ENCODE measurements around the gene RBMXL2. TPM values are rescaled to one million over a fixed set of nuclear protein-coding genes. Genes with fewer than 3 reads are reported as not detected.

RBMXL2 gene
- total RNA-seq, result not detected

DNA sequence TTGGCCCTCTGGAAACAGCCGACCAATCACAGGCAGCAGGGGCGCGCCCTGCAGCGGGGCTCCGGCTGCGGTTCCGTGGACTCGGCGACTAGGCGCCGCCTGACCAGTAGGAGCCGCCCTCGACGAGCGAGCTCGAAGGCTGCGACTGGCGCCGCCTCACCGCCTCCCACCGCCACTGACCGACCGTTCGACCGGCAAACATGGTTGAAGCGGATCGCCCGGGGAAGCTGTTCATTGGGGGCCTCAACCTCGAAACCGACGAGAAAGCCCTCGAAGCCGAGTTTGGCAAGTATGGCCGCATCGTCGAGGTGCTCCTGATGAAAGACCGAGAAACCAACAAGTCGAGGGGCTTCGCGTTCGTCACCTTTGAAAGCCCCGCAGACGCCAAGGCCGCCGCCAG lies at the start of gene RBMXL2:
Gene RBMXL2, plus strand, starts transcription at position 78 of the 400 bp plus-strand sequence. Its CDS starts 123 bp downstream, at position 201.
- Mint-ChIP-seq H3K4me1 (ENCODE audit: low read depth) (no peaks in the 10 kb centered on the region), H3K27ac (no peak within 1 kb of the TSS), H3K36me3 (ENCODE audit: low read depth) (no peaks in the 10 kb centered on the region), H3K27me3 (ENCODE audit: low read depth) (peaks cover 7% of the 10 kb centered on the region), H3K9me3 (ENCODE audit: insufficient read depth) (no peaks in the 10 kb centered on the region), H3K4me3 (no peak within 1 kb of the TSS)
- POLR2A ChIA-PET, result no interaction called here
- CTCF ChIA-PET, result no interaction called here
- DNase-seq, result no peak
- ATAC-seq, result no peak

DNA sequence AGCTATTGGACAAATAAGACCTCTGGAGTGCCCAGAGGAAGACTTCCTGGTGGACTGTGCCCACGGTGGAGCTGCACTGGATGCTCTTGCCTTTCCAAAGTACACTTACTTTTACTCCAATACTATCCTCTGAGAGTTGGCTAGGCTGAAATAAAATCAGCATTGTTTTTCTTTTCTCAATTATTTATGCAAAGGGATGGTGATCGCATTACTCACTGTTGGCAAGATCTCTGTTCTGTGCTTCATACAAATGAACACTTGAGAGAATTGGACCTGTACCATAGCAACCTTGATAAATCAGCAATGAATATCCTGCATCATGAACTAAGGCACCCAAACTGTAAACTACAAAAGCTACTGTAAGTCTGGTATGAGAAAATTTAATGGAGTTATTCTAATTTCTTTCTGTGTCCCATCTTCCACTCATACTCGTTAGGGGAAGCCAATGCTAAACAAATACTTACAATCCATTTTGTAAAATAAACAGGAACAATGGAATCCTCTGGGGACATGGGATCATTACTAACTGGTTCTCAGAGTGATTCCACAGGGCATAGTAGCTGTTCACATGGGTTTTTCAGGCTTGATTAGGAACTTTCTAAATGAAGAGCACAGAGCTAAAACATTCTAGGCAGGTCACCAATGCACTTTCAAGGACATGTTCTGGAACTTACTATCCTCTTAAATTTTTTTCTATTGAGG lies 42.2 kb upstream of the RBMXL2 start:
- DNase-seq (no peak), ATAC-seq (no peak)
- H3K27ac Mint-ChIP-seq, result no peak overlapping the region
- ChIA-PET POLR2A (no interaction called here), CTCF (no interaction called here)
- no peaks in the 10 kb centered on the region for H3K9me3 Mint-ChIP-seq (ENCODE audit: insufficient read depth)
- H3K4me3 Mint-ChIP-seq, result no peak overlapping the region
- H3K4me1 Mint-ChIP-seq (ENCODE audit: low read depth), result no peaks in the 10 kb centered on the region
- H3K27me3 Mint-ChIP-seq (ENCODE audit: low read depth), result no peaks in the 10 kb centered on the region
- H3K36me3 Mint-ChIP-seq (ENCODE audit: low read depth), result no peaks in the 10 kb centered on the region

DNA sequence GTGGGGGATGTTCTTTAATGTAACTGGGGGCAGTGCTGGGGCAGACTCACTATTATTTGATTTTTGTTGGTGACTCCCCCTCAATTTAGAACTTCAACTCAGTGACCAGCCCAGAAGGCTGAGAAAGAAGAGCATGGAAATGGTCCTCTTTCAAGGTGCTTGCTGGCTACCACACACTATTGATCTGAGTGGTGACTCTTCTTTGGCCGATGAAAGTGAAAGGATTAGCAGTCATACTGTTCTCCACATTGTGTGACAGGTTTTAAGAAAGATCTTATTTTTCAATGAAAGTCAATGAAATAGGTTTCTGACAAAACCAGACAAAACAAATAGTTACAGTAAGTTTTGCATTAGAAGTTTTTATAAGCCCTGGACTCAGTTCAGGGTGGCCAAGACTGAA lies 38.6 kb upstream of the RBMXL2 start:
- Mint-ChIP-seq H3K4me1 (ENCODE audit: low read depth) (no peaks in the 10 kb centered on the region), H3K27ac (no peak overlapping the region), H3K36me3 (ENCODE audit: low read depth) (no peaks in the 10 kb centered on the region), H3K27me3 (ENCODE audit: low read depth) (no peaks in the 10 kb centered on the region), H3K4me3 (no peak overlapping the region), H3K9me3 (ENCODE audit: insufficient read depth) (no peaks in the 10 kb centered on the region)
- no peak for ATAC-seq
- no peak for DNase-seq
- CTCF ChIA-PET, result no interaction called here
- POLR2A ChIA-PET, result no interaction called here

DNA sequence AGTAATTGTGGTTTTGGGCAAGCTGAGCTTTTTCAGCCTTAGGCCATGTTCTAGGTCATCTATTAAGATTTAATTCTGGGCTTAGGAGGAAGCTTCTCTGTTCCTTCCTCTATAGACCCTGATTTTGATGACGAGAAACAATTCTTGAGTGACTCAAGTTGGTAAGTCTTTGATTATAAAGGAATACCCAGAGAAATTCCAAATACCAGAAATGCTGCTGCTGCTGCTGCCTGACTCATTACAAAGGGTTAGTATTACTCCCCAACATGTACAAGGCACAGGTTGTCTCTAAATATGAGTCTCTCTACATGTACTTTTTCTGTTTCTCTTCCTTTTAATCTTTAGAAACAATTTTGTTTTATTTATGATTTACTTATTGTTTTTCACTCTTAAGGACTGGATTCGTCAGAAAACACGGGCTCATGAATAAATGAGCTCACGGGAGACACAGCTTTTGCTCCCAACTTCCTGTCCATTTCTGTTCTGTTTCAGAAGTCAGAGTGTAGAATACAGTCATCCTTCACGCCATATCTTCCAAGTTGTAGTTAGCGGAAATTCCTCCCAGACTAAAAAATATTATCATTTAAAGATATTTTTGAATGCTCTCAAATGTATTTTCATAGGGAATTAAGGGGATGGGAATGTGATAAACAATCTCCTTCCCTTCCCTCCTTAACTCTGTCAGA lies 31.8 kb upstream of the RBMXL2 start:
- Mint-ChIP-seq H3K36me3 (ENCODE audit: low read depth) (no peaks in the 10 kb centered on the region), H3K27ac (no peak overlapping the region), H3K9me3 (ENCODE audit: insufficient read depth) (no peaks in the 10 kb centered on the region), H3K4me1 (ENCODE audit: low read depth) (no peaks in the 10 kb centered on the region), H3K27me3 (ENCODE audit: low read depth) (no peaks in the 10 kb centered on the region), H3K4me3 (no peak overlapping the region)
- ChIA-PET POLR2A (no interaction called here), CTCF (no interaction called here)
- no peak for ATAC-seq
- no peak for DNase-seq

DNA sequence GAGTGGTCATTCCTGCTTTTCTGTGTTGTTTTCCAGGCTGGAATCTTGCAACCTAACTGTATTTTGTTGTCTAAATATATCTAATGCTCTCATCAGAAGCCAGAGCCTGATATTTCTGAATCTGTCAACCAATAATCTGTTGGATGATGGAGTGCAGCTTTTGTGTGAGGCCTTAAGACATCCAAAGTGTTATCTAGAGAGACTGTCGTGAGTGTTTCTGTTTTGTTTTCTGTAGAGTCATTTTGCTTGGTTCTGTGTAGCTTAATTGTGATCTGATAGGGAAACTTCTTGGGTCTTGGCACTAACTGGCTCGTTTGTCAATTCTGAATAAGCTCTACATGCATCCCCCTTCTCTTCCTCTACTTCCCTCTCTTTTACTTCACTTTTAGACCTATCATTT lies 31.2 kb upstream of the RBMXL2 start:
- Mint-ChIP-seq H3K27ac (no peak overlapping the region), H3K36me3 (ENCODE audit: low read depth) (no peaks in the 10 kb centered on the region), H3K9me3 (ENCODE audit: insufficient read depth) (no peaks in the 10 kb centered on the region), H3K4me3 (no peak overlapping the region), H3K27me3 (ENCODE audit: low read depth) (no peaks in the 10 kb centered on the region), H3K4me1 (ENCODE audit: low read depth) (no peaks in the 10 kb centered on the region)
- ChIA-PET CTCF (no interaction called here), POLR2A (no interaction called here)
- no peak for ATAC-seq
- DNase-seq, result no peak

DNA sequence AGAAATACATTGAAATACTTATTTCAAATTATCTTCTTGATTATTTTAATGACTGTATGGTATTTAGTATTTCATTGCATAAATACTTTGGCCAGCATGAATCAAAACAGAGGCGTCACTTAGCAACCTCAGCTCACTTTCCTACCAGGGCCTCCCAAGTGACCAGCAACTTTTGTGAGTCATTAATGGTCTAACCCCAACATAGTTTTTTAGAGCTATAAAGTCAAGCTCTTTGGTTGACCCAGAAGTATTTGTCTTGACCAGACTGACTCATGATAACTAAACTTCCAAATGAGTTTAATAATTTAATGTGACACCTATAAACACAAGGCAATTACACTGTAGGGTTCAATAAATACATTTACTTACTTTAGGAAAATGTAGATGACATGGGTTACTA lies 27.9 kb upstream of the RBMXL2 start:
- Mint-ChIP-seq H3K9me3 (ENCODE audit: insufficient read depth) (no peaks in the 10 kb centered on the region), H3K36me3 (ENCODE audit: low read depth) (no peaks in the 10 kb centered on the region), H3K4me1 (ENCODE audit: low read depth) (no peaks in the 10 kb centered on the region), H3K27ac (no peak overlapping the region), H3K4me3 (no peak overlapping the region), H3K27me3 (ENCODE audit: low read depth) (no peaks in the 10 kb centered on the region)
- ATAC-seq (no peak), DNase-seq (no peak)
- ChIA-PET CTCF (no interaction called here), POLR2A (no interaction called here)

DNA sequence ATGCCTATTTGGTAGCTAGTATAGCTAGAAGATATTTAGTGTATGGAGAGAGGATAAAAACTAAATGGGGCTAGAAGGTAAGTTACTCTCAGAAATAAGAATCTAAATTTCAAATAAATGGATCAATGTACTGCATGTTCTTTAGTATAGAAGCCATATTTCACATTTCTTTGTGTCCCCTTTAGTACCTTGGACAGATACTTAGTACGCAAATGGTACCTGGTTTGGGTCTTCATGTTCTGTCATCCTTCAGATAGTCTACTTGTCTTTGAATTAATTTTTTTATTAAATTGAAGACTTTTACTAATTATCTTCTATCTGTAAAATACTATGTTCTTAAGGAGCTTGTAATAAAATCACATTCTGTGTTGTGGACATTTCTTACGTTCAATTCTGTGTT lies 26.3 kb upstream of the RBMXL2 start:
- no peak overlapping the region for H3K4me3 Mint-ChIP-seq
- POLR2A ChIA-PET, result no interaction called here
- DNase-seq (no peak), ATAC-seq (no peak)
- no peaks in the 10 kb centered on the region for H3K36me3 Mint-ChIP-seq (ENCODE audit: low read depth)
- CTCF ChIA-PET, result no interaction called here
- H3K27ac Mint-ChIP-seq, result no peak overlapping the region
- H3K27me3 Mint-ChIP-seq (ENCODE audit: low read depth), result no peaks in the 10 kb centered on the region
- no peaks in the 10 kb centered on the region for H3K9me3 Mint-ChIP-seq (ENCODE audit: insufficient read depth)
- no peaks in the 10 kb centered on the region for H3K4me1 Mint-ChIP-seq (ENCODE audit: low read depth)

DNA sequence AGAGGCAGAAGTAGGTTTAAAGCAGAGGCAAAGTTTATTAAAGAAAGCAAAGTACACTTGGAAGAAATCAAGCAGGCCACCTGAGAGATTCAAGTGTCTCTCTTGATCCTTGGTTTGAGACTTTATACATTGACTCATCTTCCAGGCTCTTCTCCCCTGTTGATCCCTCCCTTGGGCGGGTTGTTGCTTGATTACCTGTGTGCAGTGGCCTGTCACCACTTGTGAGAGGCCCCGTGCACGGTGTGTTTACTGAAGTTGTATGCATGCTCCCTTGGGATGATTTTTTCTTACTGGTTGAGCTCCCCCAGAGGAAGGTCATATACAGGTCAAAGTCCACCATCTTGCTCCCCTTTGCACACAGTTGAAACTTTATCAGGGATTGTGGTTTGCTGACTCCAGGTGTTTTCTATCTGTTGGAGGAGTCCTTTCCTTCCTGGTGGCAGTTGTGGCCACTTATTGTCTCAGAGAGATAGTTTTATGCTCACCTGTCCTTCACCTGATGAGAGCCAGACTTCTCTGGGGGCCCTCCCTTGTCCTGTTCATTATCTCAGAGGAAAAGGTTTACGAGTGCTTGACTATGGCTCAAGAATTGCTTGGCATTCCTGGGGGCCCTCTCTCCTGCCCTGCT lies 16.3 kb upstream of the RBMXL2 start:
- no peak for ATAC-seq
- no peaks in the 10 kb centered on the region for H3K4me1 Mint-ChIP-seq (ENCODE audit: low read depth)
- H3K9me3 Mint-ChIP-seq (ENCODE audit: insufficient read depth), result no peaks in the 10 kb centered on the region
- POLR2A ChIA-PET, result no interaction called here
- no peaks in the 10 kb centered on the region for H3K27me3 Mint-ChIP-seq (ENCODE audit: low read depth)
- DNase-seq, result no peak
- no peaks in the 10 kb centered on the region for H3K36me3 Mint-ChIP-seq (ENCODE audit: low read depth)
- no peak overlapping the region for H3K27ac Mint-ChIP-seq
- H3K4me3 Mint-ChIP-seq, result no peak overlapping the region
- CTCF ChIA-PET, result no interaction called here

DNA sequence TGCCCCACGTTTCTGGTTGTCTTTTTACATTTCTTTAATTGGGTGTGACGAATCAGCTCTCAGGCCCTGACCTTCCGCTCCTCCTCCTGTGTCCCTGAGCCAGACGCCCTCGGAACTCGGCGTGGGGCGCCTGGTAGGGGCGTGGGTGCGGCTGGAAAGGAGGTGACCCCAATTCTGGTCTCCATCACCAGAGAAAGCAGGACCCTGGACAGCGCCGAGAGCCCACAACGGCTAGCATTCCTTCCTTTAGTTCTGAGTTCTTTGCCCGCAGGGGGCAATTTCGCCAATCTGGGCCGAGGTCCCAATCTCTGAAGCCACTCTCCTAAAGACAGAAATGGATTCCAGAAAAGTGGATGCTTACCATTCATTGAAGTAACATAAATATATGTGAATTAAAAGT lies 11.7 kb upstream of the RBMXL2 start:
- H3K36me3 Mint-ChIP-seq (ENCODE audit: low read depth), result no peaks in the 10 kb centered on the region
- DNase-seq (no peak), ATAC-seq (no peak)
- H3K4me3 Mint-ChIP-seq, result no peak overlapping the region
- CTCF ChIA-PET, result no interaction called here
- H3K4me1 Mint-ChIP-seq (ENCODE audit: low read depth), result no peaks in the 10 kb centered on the region
- no peaks in the 10 kb centered on the region for H3K27me3 Mint-ChIP-seq (ENCODE audit: low read depth)
- POLR2A ChIA-PET, result no interaction called here
- H3K27ac Mint-ChIP-seq, result no peak overlapping the region
- no peaks in the 10 kb centered on the region for H3K9me3 Mint-ChIP-seq (ENCODE audit: insufficient read depth)

DNA sequence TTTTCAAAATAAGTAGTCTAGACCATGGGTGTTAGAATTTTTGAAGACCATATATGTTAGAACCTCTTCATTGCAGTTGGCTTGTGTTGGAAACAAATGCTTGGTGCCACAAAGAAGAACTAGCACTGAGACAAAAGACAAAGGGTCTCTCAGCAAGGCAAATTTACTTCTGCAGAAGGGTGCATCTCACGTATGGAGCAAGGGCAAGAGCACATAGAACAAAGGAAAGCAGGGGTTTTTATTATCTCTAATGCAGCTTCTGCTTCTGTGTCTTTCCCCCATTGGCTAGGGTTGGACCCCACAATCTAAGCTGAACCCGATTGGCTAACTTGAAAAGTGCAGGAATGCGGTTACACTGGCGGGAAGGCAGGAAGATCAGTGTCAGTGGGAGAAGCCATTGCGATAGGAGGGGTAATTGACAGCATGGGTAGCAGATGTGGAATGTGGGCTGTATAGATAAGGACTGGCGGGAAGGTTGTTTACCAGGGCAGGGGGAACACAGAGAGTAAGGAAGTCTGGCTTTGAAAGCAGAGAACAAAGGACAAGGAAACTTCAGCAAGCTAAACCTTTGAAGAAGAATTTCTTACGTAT lies 9.2 kb upstream of the RBMXL2 start:
- Mint-ChIP-seq H3K27ac (no peak overlapping the region), H3K27me3 (ENCODE audit: low read depth) (no peaks in the 10 kb centered on the region), H3K9me3 (ENCODE audit: insufficient read depth) (no peaks in the 10 kb centered on the region), H3K4me3 (no peak overlapping the region), H3K4me1 (ENCODE audit: low read depth) (no peaks in the 10 kb centered on the region), H3K36me3 (ENCODE audit: low read depth) (no peaks in the 10 kb centered on the region)
- ATAC-seq (no peak), DNase-seq (no peak)
- CTCF ChIA-PET, result no interaction called here
- POLR2A ChIA-PET, result no interaction called here

DNA sequence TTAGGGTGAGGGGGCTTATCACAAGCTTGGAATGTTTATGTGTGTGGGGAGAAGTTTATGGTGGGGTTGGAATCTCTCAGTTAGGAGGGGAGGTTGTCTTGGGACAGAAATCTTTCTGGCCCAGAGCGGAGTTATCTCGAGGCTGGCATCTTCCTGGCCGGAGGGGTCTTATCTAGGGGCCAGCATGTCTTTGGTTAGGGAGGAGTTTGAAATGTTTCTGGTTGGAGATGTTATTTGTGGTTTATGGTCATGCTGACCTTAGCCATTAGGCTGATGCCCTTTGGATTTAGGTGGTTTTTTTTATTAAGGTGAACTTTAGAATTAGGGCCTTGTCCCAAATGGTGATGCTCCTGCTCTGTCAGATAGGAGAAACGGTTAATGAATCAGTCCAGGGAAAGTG lies 7.9 kb upstream of the RBMXL2 start:
- Mint-ChIP-seq H3K27ac (no peak overlapping the region), H3K27me3 (ENCODE audit: low read depth) (no peaks in the 10 kb centered on the region), H3K9me3 (ENCODE audit: insufficient read depth) (no peaks in the 10 kb centered on the region), H3K4me3 (no peak overlapping the region), H3K4me1 (ENCODE audit: low read depth) (no peaks in the 10 kb centered on the region), H3K36me3 (ENCODE audit: low read depth) (no peaks in the 10 kb centered on the region)
- no peak for ATAC-seq
- ChIA-PET CTCF (no interaction called here), POLR2A (no interaction called here)
- no peak for DNase-seq

DNA sequence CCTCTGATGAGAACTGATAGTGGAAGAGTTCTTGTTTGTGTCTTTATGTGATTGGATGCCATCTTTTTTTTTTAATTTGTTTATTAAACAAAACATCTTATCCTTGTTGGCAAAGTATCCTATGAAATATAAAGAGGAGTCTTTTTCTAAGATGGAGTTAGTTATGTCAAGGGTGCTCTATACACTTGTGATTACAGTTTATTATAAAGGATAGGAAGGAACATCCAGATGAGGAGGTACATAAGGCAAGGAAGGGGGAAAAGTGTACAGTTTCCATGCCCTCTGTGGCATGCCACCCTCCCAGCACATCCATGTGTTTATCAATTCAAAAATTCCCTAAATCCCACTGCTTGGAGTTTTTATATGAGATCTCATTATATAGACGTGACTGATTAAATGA lies 7.4 kb upstream of the RBMXL2 start:
- DNase-seq (no peak), ATAC-seq (no peak)
- Mint-ChIP-seq H3K4me1 (ENCODE audit: low read depth) (no peaks in the 10 kb centered on the region), H3K9me3 (ENCODE audit: insufficient read depth) (no peaks in the 10 kb centered on the region), H3K27me3 (ENCODE audit: low read depth) (no peaks in the 10 kb centered on the region), H3K27ac (no peak overlapping the region), H3K36me3 (ENCODE audit: low read depth) (no peaks in the 10 kb centered on the region), H3K4me3 (no peak overlapping the region)
- ChIA-PET POLR2A (no interaction called here), CTCF (no interaction called here)

All from activated CD8-positive, alpha-beta T cell treated with anti-CD3 and anti-CD28 coated beads, Interleukin-2, amount 10 ng/mL, durations not matched to agents 7 days and 5 days (primary cell).